CD4-positive, CD25-positive, alpha-beta regulatory T cell (primary cell): ENCODE data around the gene TNRC6A. TPM values are rescaled to one million over a fixed set of nuclear protein-coding genes. Genes with fewer than 3 reads are reported as not detected.

Experiments used
- ATAC-seq, 2 donors: fragments of 150-1000 bp; cut with Tn5 transposase; one replicate each; pipeline ENCODE4 v1.10.0; 2021; ENCODE audit warnings: low read depth in 2 of 2, moderate number of reproducible peaks in 2 of 2, moderate library complexity in 1 of 2
- DNase-seq, 3 donors: peaks; one replicate each; pipeline versions ENCODE4 v3.0.0 to v3.0.0-alpha.2; 2012 to 2022; ENCODE audit warnings: mixed read lengths in 1 of 3
- H3K27ac ChIP-seq: one replicate; pipeline ENCODE4 v1.7.0; 2013; ENCODE audit warnings: mild to moderate bottlenecking, low read length; ENCODE audit not compliant: insufficient read depth, poor library complexity, severe bottlenecking
- H3K27me3 ChIP-seq: one replicate; pipeline ENCODE4 v1.7.0; 2013; ENCODE audit warnings: low read length; ENCODE audit not compliant: control insufficient read depth, insufficient read depth
- H3K36me3 ChIP-seq: one replicate; pipeline ENCODE4 v1.7.0; 2013; ENCODE audit warnings: mild to moderate bottlenecking, low read length, moderate library complexity; ENCODE audit not compliant: control insufficient read depth, insufficient read depth
- H3K4me1 ChIP-seq: 2 replicates; pipeline ENCODE4 v1.7.0; 2013; ENCODE audit warnings: mild to moderate bottlenecking, low read length; ENCODE audit not compliant: insufficient read depth, control insufficient read depth, poor library complexity, severe bottlenecking
- H3K4me3 ChIP-seq: one replicate; pipeline ENCODE4 v1.7.0; 2013; ENCODE audit warnings: low read depth, mild to moderate bottlenecking, low read length, moderate library complexity
- H3K9me3 ChIP-seq, 2 experiments: 1 replicate in 1 of 2; 2 replicates in 1 of 2; pipeline ENCODE4 v1.7.0; 2013; ENCODE audit warnings: low read length in 2 of 2, mild to moderate bottlenecking in 1 of 2, moderate library complexity in 1 of 2; ENCODE audit not compliant: control insufficient read depth in 2 of 2
- H3K27ac Mint-ChIP-seq, 3 donors: one replicate each; pipeline ENCODE4 v1.8.0; 2020 to 2022; ENCODE audit warnings: mild to moderate bottlenecking in 3 of 3, mixed read lengths in 3 of 3, moderate library complexity in 2 of 3
- H3K27me3 Mint-ChIP-seq: one replicate; pipeline ENCODE4 v1.8.0; 2022; ENCODE audit warnings: mild to moderate bottlenecking, mixed read lengths
- H3K36me3 Mint-ChIP-seq: one replicate; pipeline ENCODE4 v1.8.0; 2020; ENCODE audit warnings: mixed read lengths
- H3K4me1 Mint-ChIP-seq, 4 donors: one replicate each; pipeline ENCODE4 v1.8.0; 2020 to 2022; ENCODE audit warnings: mixed read lengths in 4 of 4, mild to moderate bottlenecking in 1 of 4
- H3K4me3 Mint-ChIP-seq, 4 donors: one replicate each; pipeline ENCODE4 v1.8.0; 2020 to 2022; ENCODE audit warnings: mild to moderate bottlenecking in 4 of 4, mixed read lengths in 4 of 4, moderate library complexity in 3 of 4
- H3K9me3 Mint-ChIP-seq, 7 donors: one replicate each; pipeline ENCODE4 v1.8.0; 2020 to 2022; ENCODE audit warnings: mixed read lengths in 7 of 7, mild to moderate bottlenecking in 3 of 7, moderate library complexity in 2 of 7
- polyA plus RNA-seq, 4 donors: library from polyadenylated mRNA; unstranded; fragments of 300-500 nt; fragmentation: Illumina TruSeq; gene quantifications; one replicate each; pipeline ENCODE4 v1.2.3, GENCODE V29; 2021
- total RNA-seq: library from RNA; stranded (reverse); gene quantifications from one replicate; pipeline ENCODE4 v1.2.3, GENCODE V29; 2022

The TNRC6A gene
- total and polyA plus RNA-seq, 5 donors from 2014 or later: 7.2 to 89.0 (median 10.4) TPM

GRCh38 chr16:24775455-24775854 is 46.0 kb downstream of the TNRC6A start:
- Mint-ChIP-seq H3K4me1 (peaks cover 39 to 49% (median 42%) of the 10 kb centered on the region in 4 donors), H3K27ac (peak overlapping the region in 1 of 3 donors; percentile 53), H3K4me3 (no peak overlapping the region), H3K27me3 (no peaks in the 10 kb centered on the region), H3K9me3 (no peaks in the 10 kb centered on the region), H3K36me3 (peaks cover 36% of the 10 kb centered on the region)
- Histone ChIP-seq H3K36me3 (peaks cover 53% of the 10 kb centered on the region), H3K9me3 (no peaks in the 10 kb centered on the region), H3K4me3 (no peak overlapping the region), H3K27ac (no peak overlapping the region), H3K27me3 (no peaks in the 10 kb centered on the region), H3K4me1 (peaks cover 21% of the 10 kb centered on the region)
- ATAC-seq: no peak
- no peak for DNase-seq

- no peaks in the 10 kb centered on the region for H3K9me3 ChIP-seq
- Mint-ChIP-seq H3K36me3 (peaks cover 41% of the 10 kb centered on the region), H3K9me3 (no peaks in the 10 kb centered on the region), H3K27ac (no peak overlapping the region), H3K4me1 (peaks cover 31 to 40% (median 33%) of the 10 kb centered on the region in 4 donors), H3K27me3 (no peaks in the 10 kb centered on the region), H3K4me3 (no peak overlapping the region)
- H3K36me3 ChIP-seq: peaks cover 62% of the 10 kb centered on the region
- no peaks in the 10 kb centered on the region for H3K27me3 ChIP-seq
- no peak for ATAC-seq
- H3K27ac ChIP-seq: no peak overlapping the region
- no peak overlapping the region for H3K4me3 ChIP-seq
- H3K4me1 ChIP-seq: peaks cover 17% of the 10 kb centered on the region
- no peak for DNase-seq
These were observed 47.2 kb downstream of the TNRC6A start for GRCh38 chr16:24776501-24777220.

GRCh38 chr16:24778671-24779070 is 49.2 kb downstream of the TNRC6A start:
- Mint-ChIP-seq H3K9me3 (no peaks in the 10 kb centered on the region), H3K4me1 (peaks cover 17 to 20% (median 17%) of the 10 kb centered on the region in 4 donors), H3K27ac (peak overlapping the region in 1 of 3 donors; percentile 27), H3K27me3 (no peaks in the 10 kb centered on the region), H3K4me3 (no peak overlapping the region), H3K36me3 (peaks cover 46% of the 10 kb centered on the region)
- no peaks in the 10 kb centered on the region for H3K27me3 ChIP-seq
- ATAC-seq (no peak), DNase-seq (no peak)
- no peak overlapping the region for H3K27ac ChIP-seq
- H3K4me1 ChIP-seq: peaks cover 12% of the 10 kb centered on the region
- peaks cover 74% of the 10 kb centered on the region for H3K36me3 ChIP-seq
- no peaks in the 10 kb centered on the region for H3K9me3 ChIP-seq
- no peak overlapping the region for H3K4me3 ChIP-seq

GRCh38 chr16:24781256-24781655 is 51.8 kb downstream of the TNRC6A start:
- DNase-seq (no peak), ATAC-seq (no peak)
- no peaks in the 10 kb centered on the region for H3K27me3 ChIP-seq
- peaks cover 3 to 14% (median 10%) of the 10 kb centered on the region in 4 donors for H3K4me1 Mint-ChIP-seq
- H3K4me1 ChIP-seq: no peaks in the 10 kb centered on the region
- H3K4me3 Mint-ChIP-seq: no peak overlapping the region
- H3K36me3 ChIP-seq: peaks cover 75% of the 10 kb centered on the region
- H3K4me3 ChIP-seq: no peak overlapping the region
- peak overlapping the region in 1 of 3 donors; percentile 4 for H3K27ac Mint-ChIP-seq
- H3K27me3 Mint-ChIP-seq: no peaks in the 10 kb centered on the region
- no peaks in the 10 kb centered on the region for H3K9me3 ChIP-seq
- H3K27ac ChIP-seq: no peak overlapping the region
- H3K9me3 Mint-ChIP-seq: no peaks in the 10 kb centered on the region
- peaks cover 47% of the 10 kb centered on the region for H3K36me3 Mint-ChIP-seq

DNA sequence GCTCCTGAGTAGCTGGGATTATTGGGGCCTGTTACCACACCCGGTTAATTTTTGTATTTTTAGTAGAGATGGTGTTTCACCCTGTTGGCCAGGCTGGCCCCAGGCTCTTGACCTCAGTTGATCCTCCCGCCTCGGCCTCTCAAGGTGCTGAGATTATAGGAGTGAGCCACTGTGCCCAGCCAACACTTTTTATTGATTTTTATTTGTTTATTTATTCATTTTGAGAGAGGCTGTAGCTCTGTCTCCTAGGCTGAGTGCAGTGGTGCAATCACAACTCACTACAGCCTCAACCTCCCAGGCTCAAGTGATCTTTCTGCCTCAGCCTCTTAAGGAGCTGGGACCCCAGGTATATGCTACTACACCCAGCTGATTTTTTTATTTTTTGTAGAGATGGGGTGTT is 54.7 kb downstream of the TNRC6A start:
- Histone ChIP-seq H3K27me3 (no peaks in the 10 kb centered on the region), H3K36me3 (peaks cover 57% of the 10 kb centered on the region), H3K4me1 (no peaks in the 10 kb centered on the region), H3K4me3 (no peak overlapping the region), H3K27ac (no peak overlapping the region), H3K9me3 (no peaks in the 10 kb centered on the region)
- Mint-ChIP-seq H3K4me1 (peaks cover 5 to 19% (median 10%) of the 10 kb centered on the region in 4 donors), H3K9me3 (no peaks in the 10 kb centered on the region), H3K27ac (no peak overlapping the region), H3K4me3 (no peak overlapping the region), H3K36me3 (peaks cover 41% of the 10 kb centered on the region), H3K27me3 (no peaks in the 10 kb centered on the region)
- ATAC-seq (no peak), DNase-seq (no peak)

- Histone ChIP-seq H3K4me3 (no peak overlapping the region), H3K36me3 (peaks cover 54% of the 10 kb centered on the region), H3K27ac (no peak overlapping the region), H3K27me3 (no peaks in the 10 kb centered on the region), H3K4me1 (no peaks in the 10 kb centered on the region), H3K9me3 (no peaks in the 10 kb centered on the region)
- Mint-ChIP-seq H3K9me3 (no peaks in the 10 kb centered on the region), H3K36me3 (peaks cover 37% of the 10 kb centered on the region), H3K4me3 (no peak overlapping the region), H3K4me1 (peaks cover 12 to 21% (median 15%) of the 10 kb centered on the region in 4 donors), H3K27me3 (no peaks in the 10 kb centered on the region), H3K27ac (peak overlapping the region in 1 of 3 donors; percentile 76)
- DNase-seq: no peak
- ATAC-seq: no peak
These were observed 60.4 kb downstream of the TNRC6A start for GRCh38 chr16:24789881-24790280.

- no peak overlapping the region for H3K27ac ChIP-seq
- H3K36me3 ChIP-seq: peaks cover 93% of the 10 kb centered on the region
- Mint-ChIP-seq H3K4me1 (peaks cover 0 to 11% (median 3%) of the 10 kb centered on the region in 4 donors), H3K9me3 (peaks cover 0 to 1% (median 0%) of the 10 kb centered on the region in 7 donors), H3K36me3 (peaks cover 70% of the 10 kb centered on the region), H3K4me3 (no peak overlapping the region), H3K27ac (peak overlapping the region in 1 of 3 donors; percentile 52), H3K27me3 (no peaks in the 10 kb centered on the region)
- no peaks in the 10 kb centered on the region for H3K9me3 ChIP-seq
- no peak for ATAC-seq
- no peaks in the 10 kb centered on the region for H3K27me3 ChIP-seq
- no peaks in the 10 kb centered on the region for H3K4me1 ChIP-seq
- no peak overlapping the region for H3K4me3 ChIP-seq
- no peak for DNase-seq
These were observed 71.1 kb downstream of the TNRC6A start for GRCh38 chr16:24800586-24800985.
